GM23338 (cell line): ENCODE data around the gene PCLO. TPM values are rescaled to one million over a fixed set of nuclear protein-coding genes. Genes with fewer than 3 reads are reported as not detected.

Experiments
- ATAC-seq: fragments of 200-7000 bp; cut with Tn5 transposase; 3 replicates; pipeline ENCODE4 v1.9.1; 2020
- DNase-seq: peaks from one replicate; pipeline ENCODE4 v3.0.0-alpha.2; 2015; ENCODE audit warnings: low spot score
- H2AFZ ChIP-seq: fragments of 200-600 bp; sonication (generic); 2 replicates; pipeline ENCODE4 v1.8.0; 2016; ENCODE audit warnings: antibody characterized with exemption, mild to moderate bottlenecking, moderate library complexity
- H3F3A ChIP-seq: fragments of 200-600 bp; sonication (generic); replicated peaks from 2 replicates; pipeline ENCODE4 v1.8.0; 2017; ENCODE audit warnings: antibody characterized with exemption, mixed run types, low read depth
- H3K27ac ChIP-seq: fragments of 200-600 bp; sonication (generic); 2 replicates; pipeline ENCODE4 v1.6.1; 2016; ENCODE audit warnings: low read depth
- H3K27me3 ChIP-seq: fragments of 200-600 bp; sonication (generic); 2 replicates; pipeline ENCODE4 v1.8.0; 2016; ENCODE audit warnings: mild to moderate bottlenecking, mixed run types, moderate library complexity; ENCODE audit not compliant: insufficient read depth
- H3K36me3 ChIP-seq: fragments of 200-600 bp; sonication (generic); 2 replicates; pipeline ENCODE4 v1.8.0; 2016; ENCODE audit warnings: mild to moderate bottlenecking; ENCODE audit not compliant: insufficient read depth
- H3K4me1 ChIP-seq: fragments of 200-600 bp; sonication (generic); 2 replicates; pipeline ENCODE4 v1.8.0; 2016; ENCODE audit warnings: mild to moderate bottlenecking, moderate library complexity; ENCODE audit not compliant: insufficient read depth
- H3K4me2 ChIP-seq: fragments of 200-600 bp; sonication (generic); 2 replicates; pipeline ENCODE4 v1.7.1; 2017; ENCODE audit warnings: mixed run types
- H3K4me3 ChIP-seq: fragments of 200-600 bp; sonication (generic); 2 replicates; pipeline ENCODE4 v1.6.1; 2016; ENCODE audit warnings: mixed run types
- H3K79me2 ChIP-seq: fragments of 200-600 bp; sonication (generic); replicated peaks from 2 replicates; pipeline ENCODE4 v1.8.0; 2017; ENCODE audit warnings: mild to moderate bottlenecking; ENCODE audit not compliant: insufficient read depth
- H3K9me2 ChIP-seq: fragments of 200-600 bp; sonication (generic); 2 replicates; pipeline ENCODE4 v1.8.0; 2017; ENCODE audit not compliant: insufficient read depth
- H4K20me1 ChIP-seq: fragments of 200-600 bp; sonication (generic); replicated peaks from 2 replicates; pipeline ENCODE4 v1.8.0; 2017; ENCODE audit warnings: mild to moderate bottlenecking; ENCODE audit not compliant: insufficient read depth
- H3K27ac Mint-ChIP-seq: 2 replicates; pipeline ENCODE4 v1.8.0; 2020; ENCODE audit warnings: inconsistent platforms, mild to moderate bottlenecking, moderate library complexity, mixed read lengths
- H3K27me3 Mint-ChIP-seq: 3 replicates; pipeline ENCODE4 v1.8.0; 2022; ENCODE audit warnings: low read depth, mild to moderate bottlenecking, moderate library complexity, mixed read lengths, inconsistent platforms; ENCODE audit not compliant: insufficient read depth, poor library complexity
- H3K36me3 Mint-ChIP-seq: 3 replicates; pipeline ENCODE4 v1.8.0; 2021; ENCODE audit warnings: low read depth, mild to moderate bottlenecking, inconsistent platforms, moderate library complexity, mixed read lengths
- H3K4me1 Mint-ChIP-seq: 3 replicates; pipeline ENCODE4 v1.8.0; 2020; ENCODE audit warnings: mild to moderate bottlenecking, inconsistent platforms, mixed read lengths
- H3K4me3 Mint-ChIP-seq: 3 replicates; pipeline ENCODE4 v1.8.0; 2021; ENCODE audit warnings: moderate library complexity, mild to moderate bottlenecking, inconsistent platforms, mixed read lengths
- H3K9me3 Mint-ChIP-seq: 3 replicates; pipeline ENCODE4 v1.8.0; 2020; ENCODE audit warnings: moderate library complexity, mild to moderate bottlenecking, inconsistent platforms, mixed read lengths
- CREB1 ChIP-seq: fragments of 250-450 bp; sonication (Bioruptor Pico); IDR thresholded peaks from 2 replicates; pipeline ENCODE4 v1.5.0; 2020; ENCODE audit warnings: low read depth, mild to moderate bottlenecking, moderate library complexity
- EZH2 ChIP-seq: fragments of 200-600 bp; sonication (generic); IDR thresholded peaks from one replicate; pipeline ENCODE4 v1.8.0; 2017; ENCODE audit warnings: antibody characterized with exemption, mild to moderate bottlenecking, low read depth; ENCODE audit not compliant: unreplicated experiment
- EZH2phosphoT487 ChIP-seq: fragments of 200-600 bp; sonication (generic); IDR thresholded peaks from one replicate; pipeline ENCODE4 v1.8.1; 2018; ENCODE audit warnings: antibody characterized with exemption; ENCODE audit not compliant: unreplicated experiment
- JUNB ChIP-seq: IDR thresholded peaks from one replicate; pipeline ENCODE4 v1.6.1; 2016; ENCODE audit warnings: antibody characterized with exemption; ENCODE audit not compliant: unreplicated experiment
- NANOG ChIP-seq: IDR thresholded peaks from 2 replicates; pipeline ENCODE4 v1.6.1; 2016; ENCODE audit warnings: antibody characterized with exemption, borderline replicate concordance
- POLR2AphosphoS5 ChIP-seq: IDR thresholded peaks from 2 replicates; pipeline ENCODE4 v1.6.1; 2016; ENCODE audit warnings: antibody characterized with exemption, low read depth
- STAT1 ChIP-seq: IDR thresholded peaks from one replicate; pipeline ENCODE4 v1.6.1; 2016; ENCODE audit warnings: antibody characterized with exemption; ENCODE audit not compliant: unreplicated experiment
- ZNF114 ChIP-seq: fragments of 250-450 bp; sonication (Bioruptor Pico); IDR thresholded peaks from 2 replicates; pipeline ENCODE4 v1.5.0; 2020; ENCODE audit warnings: mild to moderate bottlenecking, moderate library complexity
- ZNF331 ChIP-seq: fragments of 250-450 bp; sonication (Bioruptor Pico); IDR thresholded peaks from 2 replicates; pipeline ENCODE4 v1.5.0; 2020; ENCODE audit warnings: low read depth, mild to moderate bottlenecking, moderate library complexity
- ZNF462 ChIP-seq: fragments of 250-450 bp; sonication (Bioruptor Pico); IDR thresholded peaks from 2 replicates; pipeline ENCODE4 v1.5.0; 2020; ENCODE audit warnings: mild to moderate bottlenecking, moderate library complexity
- polyA plus RNA-seq: library from polyadenylated mRNA; unstranded; fragments of >200 nt; fragmentation: Nextera tagmentation; extraction: Ambion mirVana; gene quantifications from 2 replicates; pipeline ENCODE4 v1.2.1, GENCODE V29; 2016
- total RNA-seq: library from RNA; depleted of rRNA; stranded (reverse); fragments of >200 nt; shearing (Covaris generic); gene quantifications from 2 replicates; pipeline ENCODE4 v1.2.3, GENCODE V29; 2014
- TF ChIP-seq, protein P1 (sequence below), 2 experiments: fragments of 200-600 bp in 1 of 2; sonication (generic) in 1 of 2; conservative IDR thresholded peaks; 2 replicates each; pipeline versions ENCODE4 v1.5.1 to v1.6.1; 2016 to 2017; ENCODE audit warnings: antibody characterized with exemption in 2 of 2, low read depth in 2 of 2, mild to moderate bottlenecking in 2 of 2, moderate library complexity in 1 of 2

The PCLO gene
- total and polyA plus RNA-seq, 2 experiments from 2014 or later: 7.4 to 9.1 TPM

DNA sequence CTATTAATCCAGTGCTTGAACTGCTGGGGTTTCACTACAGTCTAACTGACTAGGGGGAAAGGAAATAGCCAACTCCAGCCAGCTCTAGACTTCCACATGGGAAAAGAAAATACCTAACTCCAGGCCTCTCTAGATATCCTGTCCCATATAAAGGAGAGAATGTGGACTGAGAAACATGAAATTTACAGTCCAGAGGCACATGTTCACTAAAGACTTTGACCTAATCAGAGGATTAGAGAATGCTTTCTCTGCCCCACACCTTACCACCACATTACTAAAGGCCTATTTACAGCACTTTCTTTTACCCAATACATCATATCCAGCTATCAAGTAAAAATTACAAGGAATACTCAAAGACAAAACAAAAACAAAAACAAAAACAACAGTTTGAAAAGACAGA lies 164.2 kb downstream of the PCLO start:
- no peaks in the 10 kb centered on the region for H3K27me3 ChIP-seq
- H3K4me3 ChIP-seq: no peak overlapping the region
- no peaks in the 10 kb centered on the region for H4K20me1 ChIP-seq
- Mint-ChIP-seq H3K36me3 (peaks cover 9% of the 10 kb centered on the region), H3K27ac (no peak overlapping the region; the same call in 1 of the 2 replicates), H3K9me3 (peaks cover 9% of the 10 kb centered on the region), H3K27me3 (peaks cover 6% of the 10 kb centered on the region), H3K4me3 (no peak overlapping the region), H3K4me1 (no peaks in the 10 kb centered on the region)
- DNase-seq (no peak), ATAC-seq (no peak)
- no peaks in the 10 kb centered on the region for H3K79me2 ChIP-seq
- no peak overlapping the region for H2AFZ ChIP-seq
- no peak overlapping the region for H3K4me2 ChIP-seq
- H3K4me1 ChIP-seq: no peaks in the 10 kb centered on the region
- H3K36me3 ChIP-seq: no peaks in the 10 kb centered on the region; the same call in 1 of the 2 replicates
- no peak overlapping the region for H3K27ac ChIP-seq
- no peaks in the 10 kb centered on the region for H3F3A ChIP-seq
- TF ChIP-seq NANOG: no peak
- TF ChIP-seq STAT1: no peak
- H3K9me2 ChIP-seq: no peaks in the 10 kb centered on the region

- no peak overlapping the region for H3K27ac Mint-ChIP-seq
- H3K4me2 ChIP-seq: no peak overlapping the region
- H3K9me2 ChIP-seq: no peaks in the 10 kb centered on the region
- no peaks in the 10 kb centered on the region; the same call in 1 of the 2 replicates for H3K4me1 ChIP-seq
- no peaks in the 10 kb centered on the region for H3F3A ChIP-seq
- H3K27me3 Mint-ChIP-seq: no peaks in the 10 kb centered on the region
- H3K4me1 Mint-ChIP-seq: peaks cover 3% of the 10 kb centered on the region
- H3K9me3 Mint-ChIP-seq: no peaks in the 10 kb centered on the region
- H3K36me3 Mint-ChIP-seq: no peaks in the 10 kb centered on the region
- H3K36me3 ChIP-seq: no peaks in the 10 kb centered on the region
- no peak for ATAC-seq
- H2AFZ ChIP-seq: no peak overlapping the region
- no peaks in the 10 kb centered on the region for H4K20me1 ChIP-seq
- no peak for DNase-seq
- H3K27me3 ChIP-seq: no peaks in the 10 kb centered on the region
- no peak overlapping the region for H3K4me3 ChIP-seq
- no peak overlapping the region for H3K4me3 Mint-ChIP-seq
- no peaks in the 10 kb centered on the region for H3K79me2 ChIP-seq
- no peak overlapping the region for H3K27ac ChIP-seq
- TF ChIP-seq NANOG (no peak), POLR2AphosphoS5 (no peak), ZNF114 (no peak), EZH2phosphoT487 (no peak), ZNF462 (CRISPR knock-in tag) (no peak), ZNF331 (CRISPR knock-in tag) (no peak), EZH2 (no peak), JUNB (no peak), CREB1 (CRISPR knock-in tag) (no peak)
- TF ChIP-seq, protein P1, sequence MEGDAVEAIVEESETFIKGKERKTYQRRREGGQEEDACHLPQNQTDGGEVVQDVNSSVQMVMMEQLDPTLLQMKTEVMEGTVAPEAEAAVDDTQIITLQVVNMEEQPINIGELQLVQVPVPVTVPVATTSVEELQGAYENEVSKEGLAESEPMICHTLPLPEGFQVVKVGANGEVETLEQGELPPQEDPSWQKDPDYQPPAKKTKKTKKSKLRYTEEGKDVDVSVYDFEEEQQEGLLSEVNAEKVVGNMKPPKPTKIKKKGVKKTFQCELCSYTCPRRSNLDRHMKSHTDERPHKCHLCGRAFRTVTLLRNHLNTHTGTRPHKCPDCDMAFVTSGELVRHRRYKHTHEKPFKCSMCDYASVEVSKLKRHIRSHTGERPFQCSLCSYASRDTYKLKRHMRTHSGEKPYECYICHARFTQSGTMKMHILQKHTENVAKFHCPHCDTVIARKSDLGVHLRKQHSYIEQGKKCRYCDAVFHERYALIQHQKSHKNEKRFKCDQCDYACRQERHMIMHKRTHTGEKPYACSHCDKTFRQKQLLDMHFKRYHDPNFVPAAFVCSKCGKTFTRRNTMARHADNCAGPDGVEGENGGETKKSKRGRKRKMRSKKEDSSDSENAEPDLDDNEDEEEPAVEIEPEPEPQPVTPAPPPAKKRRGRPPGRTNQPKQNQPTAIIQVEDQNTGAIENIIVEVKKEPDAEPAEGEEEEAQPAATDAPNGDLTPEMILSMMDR (conservative IDR thresholded peaks at IDR 0.05; ENCODE audit: low read depth in 2 of 2): no peak
Measured at GRCh38 chr7:82985144-82985802, 177.4 kb downstream of the PCLO start.
